ENCODE data around the gene LDLRAD4.

Gene LDLRAD4

DNA sequence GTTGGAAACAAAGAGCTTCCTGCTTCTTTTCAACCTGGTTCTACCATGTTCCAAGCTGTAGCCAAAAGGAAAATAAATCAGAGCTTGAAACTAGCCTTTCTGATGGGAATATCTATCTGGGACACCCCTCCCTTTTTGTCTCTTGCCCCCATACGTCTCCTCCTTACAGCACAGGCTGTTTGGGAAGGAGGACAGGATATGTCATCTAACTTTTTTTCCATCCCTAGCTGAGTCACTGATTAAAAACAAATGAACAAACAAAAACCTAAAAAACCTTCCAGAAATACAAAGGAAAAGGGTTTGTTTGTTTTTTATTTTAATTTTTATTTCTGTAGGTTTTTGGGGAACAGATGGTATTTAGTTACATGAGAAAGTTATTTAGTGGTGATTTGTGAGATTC is 356.2 kb downstream of the LDLRAD4 start:
- TF ChIP-seq, protein P1, sequence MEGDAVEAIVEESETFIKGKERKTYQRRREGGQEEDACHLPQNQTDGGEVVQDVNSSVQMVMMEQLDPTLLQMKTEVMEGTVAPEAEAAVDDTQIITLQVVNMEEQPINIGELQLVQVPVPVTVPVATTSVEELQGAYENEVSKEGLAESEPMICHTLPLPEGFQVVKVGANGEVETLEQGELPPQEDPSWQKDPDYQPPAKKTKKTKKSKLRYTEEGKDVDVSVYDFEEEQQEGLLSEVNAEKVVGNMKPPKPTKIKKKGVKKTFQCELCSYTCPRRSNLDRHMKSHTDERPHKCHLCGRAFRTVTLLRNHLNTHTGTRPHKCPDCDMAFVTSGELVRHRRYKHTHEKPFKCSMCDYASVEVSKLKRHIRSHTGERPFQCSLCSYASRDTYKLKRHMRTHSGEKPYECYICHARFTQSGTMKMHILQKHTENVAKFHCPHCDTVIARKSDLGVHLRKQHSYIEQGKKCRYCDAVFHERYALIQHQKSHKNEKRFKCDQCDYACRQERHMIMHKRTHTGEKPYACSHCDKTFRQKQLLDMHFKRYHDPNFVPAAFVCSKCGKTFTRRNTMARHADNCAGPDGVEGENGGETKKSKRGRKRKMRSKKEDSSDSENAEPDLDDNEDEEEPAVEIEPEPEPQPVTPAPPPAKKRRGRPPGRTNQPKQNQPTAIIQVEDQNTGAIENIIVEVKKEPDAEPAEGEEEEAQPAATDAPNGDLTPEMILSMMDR (IDR thresholded peaks at IDR 0.05) = no peak

DNA sequence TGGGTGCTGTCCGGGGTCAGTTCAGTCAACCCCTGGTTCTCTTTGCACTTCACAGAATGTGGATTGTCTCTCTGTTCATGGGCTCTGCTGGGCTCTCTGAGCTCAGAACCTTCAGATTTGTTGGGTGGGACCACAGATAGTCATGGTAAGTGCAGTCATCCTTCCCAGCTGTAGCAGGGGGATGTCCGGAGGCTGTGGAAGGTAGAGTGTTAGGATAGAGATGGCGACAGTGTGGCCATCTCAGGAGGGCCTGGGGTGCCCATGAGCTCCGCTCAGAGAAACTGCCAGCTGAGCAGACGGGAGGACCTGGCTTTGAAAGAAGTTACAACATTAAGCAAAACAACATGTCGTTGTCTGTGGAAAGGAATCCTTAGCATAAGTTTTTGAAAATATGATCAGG is 358.0 kb downstream of the LDLRAD4 start:
- TF ChIP-seq, protein P1 (IDR thresholded peaks at IDR 0.05) = no peak

DNA sequence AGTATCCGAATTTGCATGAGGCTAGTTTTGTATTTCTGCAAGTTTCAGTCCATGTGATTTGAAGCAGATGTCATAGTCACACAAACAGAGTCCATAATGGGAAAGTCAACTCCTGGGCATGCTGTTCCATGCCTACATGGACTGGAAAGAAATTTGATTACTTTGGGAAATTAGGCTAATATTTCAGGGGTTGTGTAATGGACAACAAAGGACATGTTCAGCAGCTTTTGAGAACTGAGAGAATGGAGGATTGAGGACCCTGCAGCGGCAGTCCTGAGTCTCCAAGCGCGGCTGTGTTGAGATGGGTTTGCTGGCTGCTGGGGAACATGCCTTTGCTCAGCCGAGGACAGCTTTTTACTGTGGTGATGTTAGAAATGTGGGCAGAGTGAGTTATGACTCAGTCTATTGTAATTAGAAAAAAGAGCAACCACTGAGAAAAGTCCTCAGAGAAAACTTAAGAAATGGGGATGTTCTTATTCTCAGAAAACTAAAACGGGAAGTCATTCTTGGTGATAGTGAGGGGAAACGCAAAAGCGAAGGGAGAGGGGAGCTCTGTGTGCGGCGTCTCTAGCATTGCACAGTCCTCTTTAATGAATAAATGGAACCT is 358.6 kb downstream of the LDLRAD4 start:
- TF ChIP-seq, protein P1 (IDR thresholded peaks at IDR 0.05) = no peak

DNA sequence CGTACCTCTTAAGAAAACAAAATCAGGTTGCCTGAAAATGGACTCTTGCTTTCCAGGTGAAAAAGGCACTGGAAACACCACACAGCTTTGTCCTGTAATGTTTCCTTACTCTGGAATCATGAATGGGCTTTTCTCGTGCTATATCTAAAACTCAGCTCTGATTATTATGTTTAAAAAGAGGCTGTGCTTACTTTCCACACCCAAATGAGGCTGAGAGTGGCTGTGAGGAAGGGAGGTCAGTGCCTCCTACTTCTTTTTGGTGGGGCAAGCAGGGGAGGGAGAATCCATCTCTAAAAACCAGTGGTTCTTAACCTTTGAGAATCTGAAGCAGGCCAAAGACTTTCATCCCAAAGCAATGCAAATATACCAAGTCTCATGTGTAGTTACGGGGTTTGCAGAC is 359.2 kb downstream of the LDLRAD4 start:
- TF ChIP-seq, protein P1 (IDR thresholded peaks at IDR 0.05) = no peak

DNA sequence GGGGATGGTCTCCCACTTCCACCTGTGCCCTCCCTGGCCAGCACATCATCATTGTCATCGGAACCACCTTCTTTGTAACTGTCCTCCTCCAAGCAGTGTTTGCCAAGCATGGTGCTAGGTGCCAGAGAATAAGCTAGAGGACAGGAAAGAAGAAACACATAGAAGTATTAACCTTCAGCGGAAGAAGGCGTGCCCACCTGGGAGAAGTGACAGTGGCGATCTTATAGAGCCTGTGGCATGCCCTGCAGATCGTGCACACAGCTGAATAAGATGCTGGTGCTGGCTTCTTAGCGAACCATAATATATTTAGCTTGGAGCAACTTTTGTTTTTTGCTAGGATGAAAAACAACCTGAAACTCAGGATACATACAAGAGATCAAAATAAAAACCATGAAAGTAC is 359.8 kb downstream of the LDLRAD4 start:
- TF ChIP-seq, protein P1 (IDR thresholded peaks at IDR 0.05) = no peak

DNA sequence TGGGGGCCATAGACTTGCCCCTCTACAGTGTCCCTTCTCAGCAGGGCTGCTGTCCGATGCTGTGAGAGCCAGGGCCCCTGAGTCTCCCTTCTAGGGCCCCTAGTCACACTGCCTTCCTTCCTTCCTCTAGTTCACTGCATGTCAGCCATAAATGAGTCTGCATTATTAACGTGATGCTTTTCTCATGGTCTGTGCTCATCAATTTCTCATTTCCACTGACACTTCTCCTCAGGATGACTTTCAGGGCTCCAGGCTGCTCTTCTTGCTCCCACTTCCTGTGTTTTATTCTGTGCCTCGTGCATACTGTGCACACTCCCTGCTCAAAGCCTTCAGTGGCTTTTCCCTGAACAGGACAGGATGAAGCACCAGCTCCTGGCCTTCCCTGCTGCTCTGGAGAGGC is 361.3 kb downstream of the LDLRAD4 start:
- TF ChIP-seq, protein P1 (IDR thresholded peaks at IDR 0.05) = no peak

DNA sequence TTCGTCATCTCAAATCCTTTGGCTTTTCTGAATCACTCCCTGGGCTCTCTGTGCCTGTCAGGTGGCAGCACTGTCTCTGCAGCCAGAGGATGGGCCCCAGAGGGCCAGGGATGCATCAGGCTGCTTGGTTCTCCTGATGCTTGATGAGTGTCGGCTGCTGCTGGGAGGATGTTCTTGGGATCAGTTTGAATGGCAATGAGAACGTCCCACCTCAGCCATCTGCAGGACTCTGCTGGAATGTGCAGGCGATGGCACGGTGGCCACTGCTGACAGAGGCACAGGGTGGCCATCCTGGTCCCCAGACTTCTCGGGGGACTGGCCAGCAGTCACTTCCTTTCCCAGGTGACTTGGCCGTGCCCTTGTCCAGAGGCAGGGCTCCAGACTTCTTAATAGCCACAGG is 361.8 kb downstream of the LDLRAD4 start:
- TF ChIP-seq, protein P1 (IDR thresholded peaks at IDR 0.05) = no peak

DNA sequence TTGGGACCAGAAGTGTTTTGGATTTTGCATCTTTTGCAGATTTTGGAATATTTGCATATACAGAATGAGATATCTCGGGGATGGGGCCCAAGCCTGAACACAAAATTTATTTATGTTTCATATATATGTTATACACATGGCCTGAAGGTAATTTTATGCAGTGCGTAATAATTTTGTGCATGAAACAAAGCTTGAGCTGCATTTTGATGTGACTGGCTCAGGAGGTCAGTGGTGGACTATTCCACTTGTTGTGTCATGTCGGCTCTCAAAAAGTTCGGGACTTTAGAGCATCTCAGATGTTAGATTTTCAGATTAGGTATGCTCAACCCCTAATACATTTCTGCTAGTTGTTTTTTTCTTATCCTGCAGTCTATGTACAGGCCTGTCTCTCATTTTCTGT is 362.4 kb downstream of the LDLRAD4 start:
- TF ChIP-seq, protein P1 (IDR thresholded peaks at IDR 0.05) = no peak
